HG02840 (cell line): ENCODE data around the gene INPP4A.

Experiments
- ATAC-seq: cut with Tn5 transposase; IDR thresholded peaks from one replicate; pipeline ENCODE4 v1.9.1; 2021; ENCODE audit warnings: mild to moderate bottlenecking, moderate library complexity, moderate number of reproducible peaks; ENCODE audit not compliant: unreplicated experiment, low FRiP score

The INPP4A gene

GRCh38 chr2:98533547-98533946 lies 88.9 kb downstream of the INPP4A start:
- no peak for ATAC-seq

- ATAC-seq = no peak
These were observed 90.1 kb downstream of the INPP4A start for GRCh38 chr2:98534761-98535160.

GRCh38 chr2:98535971-98536677 lies 91.5 kb downstream of the INPP4A start:
- ATAC-seq = no peak

GRCh38 chr2:98537390-98538126 lies 92.9 kb downstream of the INPP4A start:
- ATAC-seq = no peak

- no peak for ATAC-seq
These were observed 93.8 kb downstream of the INPP4A start for GRCh38 chr2:98538280-98539041.

- no peak for ATAC-seq
These were observed 94.5 kb downstream of the INPP4A start for GRCh38 chr2:98539056-98539735.

GRCh38 chr2:98540536-98540935 lies 95.9 kb downstream of the INPP4A start:
- no peak for ATAC-seq

GRCh38 chr2:98541489-98541888 lies 96.8 kb downstream of the INPP4A start:
- ATAC-seq = no peak

- ATAC-seq = no peak
These were observed 97.2 kb downstream of the INPP4A start for GRCh38 chr2:98541906-98542305.

GRCh38 chr2:98543214-98543613 lies 98.6 kb downstream of the INPP4A start:
- ATAC-seq = no peak

GRCh38 chr2:98543842-98544241 lies 99.2 kb downstream of the INPP4A start:
- ATAC-seq = no peak

- no peak for ATAC-seq
These were observed 100.9 kb downstream of the INPP4A start for GRCh38 chr2:98545591-98545990.

- ATAC-seq = no peak
These were observed 101.5 kb downstream of the INPP4A start for GRCh38 chr2:98546186-98546585.

- ATAC-seq = no peak
These were observed 102.6 kb downstream of the INPP4A start for GRCh38 chr2:98547092-98547790.

GRCh38 chr2:98548920-98549818 lies 104.5 kb downstream of the INPP4A start:
- ATAC-seq = peak; percentile 51

GRCh38 chr2:98550165-98550564 lies 105.5 kb downstream of the INPP4A start:
- ATAC-seq = no peak

- no peak for ATAC-seq
These were observed 106.7 kb downstream of the INPP4A start for GRCh38 chr2:98551316-98551715.

- no peak for ATAC-seq
These were observed 108.0 kb downstream of the INPP4A start for GRCh38 chr2:98552499-98553179.
